ENCODE results near the gene SCGB2B2. TPM values are rescaled to one million over a fixed set of nuclear protein-coding genes. Genes with fewer than 3 reads are reported as not detected.
"Not testable (repeated sequence)": the region's sequence is repeated elsewhere in the genome, so short reads cannot be mapped to it uniquely, and the experiment has no call there.

SCGB2B2 gene
- total RNA-seq, 1 experiment from 2014 or later, result 1.00 TPM

DNA sequence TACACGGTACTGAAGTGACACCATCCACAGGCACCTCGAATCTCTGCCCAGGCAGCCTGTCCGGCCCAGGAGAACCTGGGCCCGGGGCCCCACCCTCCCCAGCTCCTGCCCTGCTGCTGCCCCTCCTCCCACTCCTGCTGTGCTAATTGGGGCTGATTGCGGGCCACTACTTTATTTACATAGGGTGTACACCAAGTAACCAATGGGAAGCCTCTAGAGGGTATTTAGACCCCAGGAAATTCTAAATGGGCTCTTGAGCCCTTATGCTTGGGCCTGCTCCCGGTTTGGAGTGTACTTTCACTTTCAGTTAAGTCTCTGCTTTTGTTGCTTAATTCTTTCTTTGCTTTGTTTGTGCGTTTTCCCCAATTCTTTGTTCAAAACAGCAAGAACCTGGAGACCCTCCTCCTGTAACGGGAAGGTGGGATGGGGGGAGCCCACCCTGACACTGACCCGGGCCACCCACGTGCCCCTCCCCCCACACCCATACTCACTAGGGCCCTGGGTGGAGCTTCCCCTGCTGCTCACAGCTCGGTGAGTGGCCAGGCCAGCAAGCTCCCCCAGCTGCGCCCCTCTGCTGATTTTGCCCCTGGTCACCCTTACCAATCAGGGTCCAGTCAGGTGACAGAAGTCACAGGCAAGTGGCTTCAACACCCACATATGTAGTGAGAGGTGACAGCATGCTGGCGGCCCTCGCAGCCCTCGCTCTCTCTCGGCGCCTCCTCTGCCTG, 9.4 kb downstream of the SCGB2B2 start:
- H3K4me1 Mint-ChIP-seq (ENCODE audit: low read depth, unreplicated experiment), result no peaks in the 10 kb centered on the region
- H3K4me3 Mint-ChIP-seq (ENCODE audit: unreplicated experiment), result no peak overlapping the region
- H3K4me1 ChIP-seq, result no peaks in the 10 kb centered on the region
- no TSS peak for BruUV-seq (replicated peaks)
- POLR2A ChIA-PET, result no interaction called here
- no peaks in the 10 kb centered on the region for H3K36me3 ChIP-seq (ENCODE audit: control insufficient read depth, insufficient read depth, low read length)
- H3K9me3 Mint-ChIP-seq (ENCODE audit: unreplicated experiment), result no peaks in the 10 kb centered on the region
- no peaks in the 10 kb centered on the region for H3K36me3 Mint-ChIP-seq (ENCODE audit: insufficient read depth, unreplicated experiment)
- no peaks in the 10 kb centered on the region for H3K27me3 Mint-ChIP-seq (ENCODE audit: insufficient read depth, unreplicated experiment)
- no peak overlapping the region for H3K27ac Mint-ChIP-seq (ENCODE audit: unreplicated experiment)
- DNase-seq, result no peak
- TF ChIP-seq, protein P1, sequence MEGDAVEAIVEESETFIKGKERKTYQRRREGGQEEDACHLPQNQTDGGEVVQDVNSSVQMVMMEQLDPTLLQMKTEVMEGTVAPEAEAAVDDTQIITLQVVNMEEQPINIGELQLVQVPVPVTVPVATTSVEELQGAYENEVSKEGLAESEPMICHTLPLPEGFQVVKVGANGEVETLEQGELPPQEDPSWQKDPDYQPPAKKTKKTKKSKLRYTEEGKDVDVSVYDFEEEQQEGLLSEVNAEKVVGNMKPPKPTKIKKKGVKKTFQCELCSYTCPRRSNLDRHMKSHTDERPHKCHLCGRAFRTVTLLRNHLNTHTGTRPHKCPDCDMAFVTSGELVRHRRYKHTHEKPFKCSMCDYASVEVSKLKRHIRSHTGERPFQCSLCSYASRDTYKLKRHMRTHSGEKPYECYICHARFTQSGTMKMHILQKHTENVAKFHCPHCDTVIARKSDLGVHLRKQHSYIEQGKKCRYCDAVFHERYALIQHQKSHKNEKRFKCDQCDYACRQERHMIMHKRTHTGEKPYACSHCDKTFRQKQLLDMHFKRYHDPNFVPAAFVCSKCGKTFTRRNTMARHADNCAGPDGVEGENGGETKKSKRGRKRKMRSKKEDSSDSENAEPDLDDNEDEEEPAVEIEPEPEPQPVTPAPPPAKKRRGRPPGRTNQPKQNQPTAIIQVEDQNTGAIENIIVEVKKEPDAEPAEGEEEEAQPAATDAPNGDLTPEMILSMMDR (IDR thresholded peaks at IDR 0.05; ENCODE audit: insufficient read depth in 1 of 2, low read depth in 1 of 2, low read length in 1 of 2, severe bottlenecking in 1 of 2, unreplicated experiment in 1 of 2), result no peak
- intact Hi-C loops (cut with micrococcal nuclease; ENCODE audit: unreplicated experiment), result no loop called here
- H3K4me3 ChIP-seq (ENCODE audit: low read depth, low read length), result no peak overlapping the region
- CTCF ChIA-PET, result no interaction called here
- H3K27me3 ChIP-seq (replicated peaks; ENCODE audit: control insufficient read depth, insufficient read depth, low read length), result no peaks in the 10 kb centered on the region
- no peaks in the 10 kb centered on the region for H3K9me3 ChIP-seq

DNA sequence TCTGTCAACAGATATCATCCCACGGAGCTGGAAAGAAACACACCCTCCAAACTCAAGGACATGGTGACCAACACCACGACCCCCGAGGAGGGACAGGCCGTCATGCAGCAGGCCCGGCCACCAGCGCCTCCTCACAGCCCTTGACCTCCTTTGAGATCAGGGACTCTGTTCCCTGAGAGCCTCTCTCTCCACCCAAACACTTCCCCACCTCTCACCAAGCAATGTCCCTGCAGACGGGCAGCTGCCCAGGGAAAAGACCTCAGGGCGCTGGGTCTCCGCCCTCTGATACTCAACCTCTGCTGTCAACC, 10.0 kb downstream of the SCGB2B2 start:
- BruUV-seq (replicated peaks), result no TSS peak
- H3K27ac Mint-ChIP-seq (ENCODE audit: unreplicated experiment), result no peak overlapping the region
- no peak overlapping the region for H3K4me3 Mint-ChIP-seq (ENCODE audit: unreplicated experiment)

DNA sequence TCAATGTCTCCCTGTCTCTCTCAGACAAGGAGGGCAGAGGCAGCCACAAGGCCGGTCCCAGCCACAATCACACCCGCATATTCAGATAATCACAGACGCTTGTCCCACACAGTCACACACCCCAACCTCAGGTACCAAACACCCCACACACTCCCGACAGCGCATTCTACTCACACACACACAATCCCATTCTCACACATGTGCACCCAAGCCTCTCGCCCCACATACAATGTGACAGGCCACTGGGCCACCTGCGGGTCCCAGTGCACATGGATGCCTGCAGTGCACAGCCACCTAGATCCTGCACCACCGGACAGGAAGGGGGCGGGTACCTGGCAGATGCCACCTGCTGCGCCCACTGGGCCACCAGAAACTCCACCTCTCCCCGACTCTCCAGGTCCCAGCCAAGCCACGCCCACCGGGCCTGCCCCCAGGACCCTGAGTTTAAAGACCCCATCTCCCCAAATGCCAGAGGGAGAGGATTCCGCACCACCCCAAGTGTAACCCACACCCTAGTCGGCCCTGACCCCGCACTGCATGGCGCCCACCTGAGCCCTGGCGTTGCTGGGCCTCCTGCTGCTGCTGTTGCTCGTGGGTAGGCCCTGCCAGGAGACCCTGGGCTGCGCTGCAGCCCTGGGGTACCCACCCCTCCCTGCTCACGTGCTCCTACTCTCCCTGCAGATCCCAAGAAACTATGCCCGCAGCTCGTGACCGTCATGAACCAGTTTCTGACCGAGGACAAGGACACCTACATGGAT, 10.6 kb downstream of the SCGB2B2 start:
- Histone ChIP-seq H3K4me1 (no peaks in the 10 kb centered on the region), H3K36me3 (ENCODE audit: control insufficient read depth, insufficient read depth, low read length) (no peaks in the 10 kb centered on the region), H3K4me3 (ENCODE audit: low read depth, low read length) (no peak overlapping the region), H3K27me3 (replicated peaks; ENCODE audit: control insufficient read depth, insufficient read depth, low read length) (no peaks in the 10 kb centered on the region), H3K9me3 (no peaks in the 10 kb centered on the region)
- Mint-ChIP-seq H3K9me3 (ENCODE audit: unreplicated experiment) (no peaks in the 10 kb centered on the region), H3K27ac (ENCODE audit: unreplicated experiment) (no peak overlapping the region), H3K4me1 (ENCODE audit: low read depth, unreplicated experiment) (no peaks in the 10 kb centered on the region), H3K36me3 (ENCODE audit: insufficient read depth, unreplicated experiment) (no peaks in the 10 kb centered on the region), H3K4me3 (ENCODE audit: unreplicated experiment) (no peak overlapping the region), H3K27me3 (ENCODE audit: insufficient read depth, unreplicated experiment) (no peaks in the 10 kb centered on the region)
- CTCF ChIA-PET, result no interaction called here
- no TSS peak for BruUV-seq (replicated peaks)
- TF ChIP-seq, protein P1 (IDR thresholded peaks at IDR 0.05; ENCODE audit: insufficient read depth in 1 of 2, low read depth in 1 of 2, low read length in 1 of 2, severe bottlenecking in 1 of 2, unreplicated experiment in 1 of 2), result no peak
- no peak for DNase-seq
- intact Hi-C loops (cut with micrococcal nuclease; ENCODE audit: unreplicated experiment), result no loop called here
- POLR2A ChIA-PET, result no interaction called here

More for the DNA sequence above, 10.0 kb downstream of the SCGB2B2 start:
- Histone ChIP-seq H3K36me3 (ENCODE audit: control insufficient read depth, insufficient read depth, low read length) (no peaks in the 10 kb centered on the region), H3K27me3 (replicated peaks; ENCODE audit: control insufficient read depth, insufficient read depth, low read length) (no peaks in the 10 kb centered on the region), H3K4me1 (no peaks in the 10 kb centered on the region), H3K9me3 (no peaks in the 10 kb centered on the region), H3K4me3 (ENCODE audit: low read depth, low read length) (no peak overlapping the region)
- Mint-ChIP-seq H3K4me1 (ENCODE audit: low read depth, unreplicated experiment) (no peaks in the 10 kb centered on the region), H3K27me3 (ENCODE audit: insufficient read depth, unreplicated experiment) (no peaks in the 10 kb centered on the region), H3K36me3 (ENCODE audit: insufficient read depth, unreplicated experiment) (no peaks in the 10 kb centered on the region), H3K9me3 (ENCODE audit: unreplicated experiment) (no peaks in the 10 kb centered on the region)
- POLR2A ChIA-PET, result no interaction called here
- TF ChIP-seq, protein P1 (IDR thresholded peaks at IDR 0.05; ENCODE audit: insufficient read depth in 1 of 2, low read depth in 1 of 2, low read length in 1 of 2, severe bottlenecking in 1 of 2, unreplicated experiment in 1 of 2), result no peak
- intact Hi-C loops (cut with micrococcal nuclease; ENCODE audit: unreplicated experiment), result no loop called here
- CTCF ChIA-PET, result no interaction called here
- no peak for DNase-seq

- H3K9me3 Mint-ChIP-seq (ENCODE audit: unreplicated experiment); H3K9me3 ChIP-seq; CTCF ChIA-PET; H3K36me3 ChIP-seq (ENCODE audit: control insufficient read depth, insufficient read depth, low read length); POLR2A ChIA-PET; H3K36me3 Mint-ChIP-seq (ENCODE audit: insufficient read depth, unreplicated experiment); H3K4me1 Mint-ChIP-seq (ENCODE audit: low read depth, unreplicated experiment); intact Hi-C loops (cut with micrococcal nuclease; ENCODE audit: unreplicated experiment); H3K27ac Mint-ChIP-seq (ENCODE audit: unreplicated experiment); H3K4me1 ChIP-seq; H3K27me3 Mint-ChIP-seq (ENCODE audit: insufficient read depth, unreplicated experiment); DNase-seq; H3K27me3 ChIP-seq (replicated peaks; ENCODE audit: control insufficient read depth, insufficient read depth, low read length); BruUV-seq (replicated peaks); H3K4me3 Mint-ChIP-seq (ENCODE audit: unreplicated experiment); H3K4me3 ChIP-seq (ENCODE audit: low read depth, low read length): not testable (repeated sequence)
These were observed 11.7 kb downstream of the SCGB2B2 start for GRCh38 chr19:34665275-34665674.
